ENCODE results near the gene C10orf88. TPM values are rescaled to one million over a fixed set of nuclear protein-coding genes. Genes with fewer than 3 reads are reported as not detected.

C10orf88 gene
- total and polyA plus RNA-seq, 2 of the 13 experiments (the other 11 are each of a cell fraction or from before 2014, with no cell fraction given) = 4.6 to 11.8 TPM

DNA sequence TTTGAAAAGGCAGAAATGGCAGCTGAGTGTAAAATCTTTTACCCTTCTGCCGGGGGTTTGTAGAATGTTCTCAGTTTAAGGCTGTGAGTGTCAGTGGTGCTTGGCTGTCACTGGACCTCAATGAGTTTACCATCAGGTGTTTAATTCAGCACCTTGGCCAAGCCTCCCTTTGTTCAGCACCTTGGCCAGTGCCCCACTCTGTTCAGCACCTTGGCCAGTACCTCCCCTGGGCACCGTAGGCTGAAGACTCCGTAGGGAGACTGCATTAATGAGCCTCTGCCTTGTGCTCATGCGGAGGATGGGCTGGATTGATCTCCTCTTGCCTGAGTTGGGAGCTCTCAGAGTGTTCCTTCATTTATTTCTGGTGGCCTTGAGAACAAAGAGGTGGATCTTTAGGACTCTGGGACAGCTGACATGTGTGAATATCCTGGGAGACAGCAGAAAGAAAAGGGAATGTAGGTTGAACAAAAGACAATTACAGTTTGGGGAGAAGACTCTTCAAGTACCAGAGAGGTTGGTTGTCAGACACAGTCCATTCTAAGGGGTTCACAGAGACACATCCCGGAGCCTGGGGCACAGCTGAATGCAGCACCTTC lies 42.0 kb downstream of the C10orf88 start (continued):
- TF ChIP-seq HNF4G (IDR thresholded peaks at IDR 0.05; ENCODE audit: borderline replicate concordance, low read depth, low read length) (no peak), HNF4G (CRISPR knock-in tag; IDR thresholded peaks at IDR 0.05; ENCODE audit: borderline replicate concordance, low read depth) (peak; percentile 92), KDM3A (CRISPR knock-in tag; IDR thresholded peaks at IDR 0.05; ENCODE audit: low read depth) (peak; percentile 100; the same call in 1 of the 2 replicates), ZNF790 (CRISPR knock-in tag; IDR thresholded peaks at IDR 0.05; ENCODE audit: borderline replicate concordance) (peak; percentile 100), NFYB (CRISPR knock-in tag; IDR thresholded peaks at IDR 0.05) (peak; percentile 77), ZBTB38 (CRISPR knock-in tag; IDR thresholded peaks at IDR 0.05) (peak; percentile 98), HMGA1 (CRISPR knock-in tag; conservative IDR thresholded peaks at IDR 0.05) (0 out of 2 replicates have a peak, but pooled peaks have one; percentile 38), YEATS4 (CRISPR knock-in tag; IDR thresholded peaks at IDR 0.05; ENCODE audit: borderline replicate concordance) (peak; percentile 98), ZNF30 (CRISPR knock-in tag; IDR thresholded peaks at IDR 0.05) (peak; percentile 100), ZNF737 (CRISPR knock-in tag; IDR thresholded peaks at IDR 0.05; ENCODE audit: borderline replicate concordance) (peak; percentile 100), EED (CRISPR knock-in tag; IDR thresholded peaks at IDR 0.05) (peak; percentile 100), ZSCAN25 (CRISPR knock-in tag; IDR thresholded peaks at IDR 0.05) (peak; percentile 97), SP1 (IDR thresholded peaks at IDR 0.05) (no peak), SP1 (CRISPR knock-in tag; IDR thresholded peaks at IDR 0.05) (peak; percentile 94), ZMYM4 (CRISPR knock-in tag; IDR thresholded peaks at IDR 0.05) (peak; percentile 97), MBD4 (IDR thresholded peaks at IDR 0.05; ENCODE audit: borderline replicate concordance, low read length) (no peak), RBAK (CRISPR knock-in tag; IDR thresholded peaks at IDR 0.05) (peak; percentile 96), DNMT1 (CRISPR knock-in tag; IDR thresholded peaks at IDR 0.05) (0 out of 2 replicates have a peak, but pooled peaks have one; percentile 84), NCOA1 (CRISPR knock-in tag; IDR thresholded peaks at IDR 0.05) (peak; percentile 99), ZNF577 (CRISPR knock-in tag; IDR thresholded peaks at IDR 0.05; ENCODE audit: borderline replicate concordance, low read depth) (peak; percentile 100), ZNF235 (CRISPR knock-in tag; IDR thresholded peaks at IDR 0.05; ENCODE audit: borderline replicate concordance) (peak; percentile 100), MED8 (CRISPR knock-in tag; IDR thresholded peaks at IDR 0.05; ENCODE audit: insufficient replicate concordance) (peak; percentile 94)
- TF ChIP-seq, protein P1, sequence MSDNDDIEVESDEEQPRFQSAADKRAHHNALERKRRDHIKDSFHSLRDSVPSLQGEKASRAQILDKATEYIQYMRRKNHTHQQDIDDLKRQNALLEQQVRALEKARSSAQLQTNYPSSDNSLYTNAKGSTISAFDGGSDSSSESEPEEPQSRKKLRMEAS (IDR thresholded peaks at IDR 0.05) = no peak
- TF ChIP-seq, protein P2, sequence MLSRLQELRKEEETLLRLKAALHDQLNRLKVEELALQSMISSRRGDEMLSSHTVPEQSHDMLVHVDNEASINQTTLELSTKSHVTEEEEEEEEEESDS (CRISPR knock-in tag; IDR thresholded peaks at IDR 0.05; ENCODE audit: borderline replicate concordance) = peak; percentile 98
- TF ChIP-seq, protein P3, sequence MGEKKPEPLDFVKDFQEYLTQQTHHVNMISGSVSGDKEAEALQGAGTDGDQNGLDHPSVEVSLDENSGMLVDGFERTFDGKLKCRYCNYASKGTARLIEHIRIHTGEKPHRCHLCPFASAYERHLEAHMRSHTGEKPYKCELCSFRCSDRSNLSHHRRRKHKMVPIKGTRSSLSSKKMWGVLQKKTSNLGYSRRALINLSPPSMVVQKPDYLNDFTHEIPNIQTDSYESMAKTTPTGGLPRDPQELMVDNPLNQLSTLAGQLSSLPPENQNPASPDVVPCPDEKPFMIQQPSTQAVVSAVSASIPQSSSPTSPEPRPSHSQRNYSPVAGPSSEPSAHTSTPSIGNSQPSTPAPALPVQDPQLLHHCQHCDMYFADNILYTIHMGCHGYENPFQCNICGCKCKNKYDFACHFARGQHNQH (CRISPR knock-in tag; IDR thresholded peaks at IDR 0.05) = peak; percentile 100
- TF ChIP-seq, protein P4, sequence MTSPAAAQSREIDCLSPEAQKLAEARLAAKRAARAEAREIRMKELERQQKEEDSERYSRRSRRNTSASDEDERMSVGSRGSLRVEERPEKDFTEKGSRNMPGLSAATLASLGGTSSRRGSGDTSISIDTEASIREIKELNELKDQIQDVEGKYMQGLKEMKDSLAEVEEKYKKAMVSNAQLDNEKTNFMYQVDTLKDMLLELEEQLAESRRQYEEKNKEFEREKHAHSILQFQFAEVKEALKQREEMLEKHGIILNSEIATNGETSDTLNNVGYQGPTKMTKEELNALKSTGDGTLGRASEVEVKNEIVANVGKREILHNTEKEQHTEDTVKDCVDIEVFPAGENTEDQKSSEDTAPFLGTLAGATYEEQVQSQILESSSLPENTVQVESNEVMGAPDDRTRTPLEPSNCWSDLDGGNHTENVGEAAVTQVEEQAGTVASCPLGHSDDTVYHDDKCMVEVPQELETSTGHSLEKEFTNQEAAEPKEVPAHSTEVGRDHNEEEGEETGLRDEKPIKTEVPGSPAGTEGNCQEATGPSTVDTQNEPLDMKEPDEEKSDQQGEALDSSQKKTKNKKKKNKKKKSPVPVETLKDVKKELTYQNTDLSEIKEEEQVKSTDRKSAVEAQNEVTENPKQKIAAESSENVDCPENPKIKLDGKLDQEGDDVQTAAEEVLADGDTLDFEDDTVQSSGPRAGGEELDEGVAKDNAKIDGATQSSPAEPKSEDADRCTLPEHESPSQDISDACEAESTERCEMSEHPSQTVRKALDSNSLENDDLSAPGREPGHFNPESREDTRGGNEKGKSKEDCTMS (CRISPR knock-in tag; conservative IDR thresholded peaks at IDR 0.05) = peak; percentile 100
- TF ChIP-seq, protein P5, sequence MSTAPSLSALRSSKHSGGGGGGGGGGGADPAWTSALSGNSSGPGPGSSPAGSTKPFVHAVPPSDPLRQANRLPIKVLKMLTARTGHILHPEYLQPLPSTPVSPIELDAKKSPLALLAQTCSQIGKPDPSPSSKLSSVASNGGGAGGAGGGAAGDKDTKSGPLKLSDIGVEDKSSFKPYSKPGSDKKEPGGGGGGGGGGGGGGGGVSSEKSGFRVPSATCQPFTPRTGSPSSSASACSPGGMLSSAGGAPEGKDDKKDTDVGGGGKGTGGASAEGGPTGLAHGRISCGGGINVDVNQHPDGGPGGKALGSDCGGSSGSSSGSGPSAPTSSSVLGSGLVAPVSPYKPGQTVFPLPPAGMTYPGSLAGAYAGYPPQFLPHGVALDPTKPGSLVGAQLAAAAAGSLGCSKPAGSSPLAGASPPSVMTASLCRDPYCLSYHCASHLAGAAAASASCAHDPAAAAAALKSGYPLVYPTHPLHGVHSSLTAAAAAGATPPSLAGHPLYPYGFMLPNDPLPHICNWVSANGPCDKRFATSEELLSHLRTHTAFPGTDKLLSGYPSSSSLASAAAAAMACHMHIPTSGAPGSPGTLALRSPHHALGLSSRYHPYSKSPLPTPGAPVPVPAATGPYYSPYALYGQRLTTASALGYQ (CRISPR knock-in tag; IDR thresholded peaks at IDR 0.05) = peak; percentile 98

Measured in HepG2 (cell line).